BE2C (cell line): ENCODE measurements around the gene FAM24B.

Experiments
- DNase-seq: peaks from one replicate; pipeline ENCODE4 v3.0.0-alpha.2; 2020
- H3K27me3 ChIP-seq: fragments of 250-450 bp; sonication (Bioruptor Pico); 2 replicates; pipeline ENCODE4 v1.5.1; 2020; ENCODE audit warnings: mild to moderate bottlenecking
- H3K36me3 ChIP-seq: fragments of 250-450 bp; sonication (Bioruptor Pico); 2 replicates; pipeline ENCODE4 v1.5.1; 2020; ENCODE audit warnings: mild to moderate bottlenecking
- H3K4me1 ChIP-seq: fragments of 250-450 bp; sonication (Bioruptor Pico); 2 replicates; pipeline ENCODE4 v1.5.1; 2020
- H3K4me3 ChIP-seq: 2 replicates; pipeline ENCODE4 v1.5.1; 2011; ENCODE audit warnings: low read depth, low read length
- H3K9me3 ChIP-seq: fragments of 250-450 bp; sonication (Bioruptor Pico); 2 replicates; pipeline ENCODE4 v1.5.1; 2020
- TF ChIP-seq, protein P1 (sequence below): IDR thresholded peaks from 2 replicates; pipeline ENCODE4 v1.5.1; 2012; ENCODE audit warnings: mild to moderate bottlenecking, low read depth, low read length

The FAM24B gene

GRCh38 chr10:122815458-122815857 lies 63.9 kb downstream of the FAM24B start:
- Histone ChIP-seq H3K27me3 (no peaks in the 10 kb centered on the region), H3K4me1 (no peaks in the 10 kb centered on the region), H3K4me3 (no peak overlapping the region), H3K9me3 (no peaks in the 10 kb centered on the region), H3K36me3 (no peaks in the 10 kb centered on the region)
- TF ChIP-seq, protein P1, sequence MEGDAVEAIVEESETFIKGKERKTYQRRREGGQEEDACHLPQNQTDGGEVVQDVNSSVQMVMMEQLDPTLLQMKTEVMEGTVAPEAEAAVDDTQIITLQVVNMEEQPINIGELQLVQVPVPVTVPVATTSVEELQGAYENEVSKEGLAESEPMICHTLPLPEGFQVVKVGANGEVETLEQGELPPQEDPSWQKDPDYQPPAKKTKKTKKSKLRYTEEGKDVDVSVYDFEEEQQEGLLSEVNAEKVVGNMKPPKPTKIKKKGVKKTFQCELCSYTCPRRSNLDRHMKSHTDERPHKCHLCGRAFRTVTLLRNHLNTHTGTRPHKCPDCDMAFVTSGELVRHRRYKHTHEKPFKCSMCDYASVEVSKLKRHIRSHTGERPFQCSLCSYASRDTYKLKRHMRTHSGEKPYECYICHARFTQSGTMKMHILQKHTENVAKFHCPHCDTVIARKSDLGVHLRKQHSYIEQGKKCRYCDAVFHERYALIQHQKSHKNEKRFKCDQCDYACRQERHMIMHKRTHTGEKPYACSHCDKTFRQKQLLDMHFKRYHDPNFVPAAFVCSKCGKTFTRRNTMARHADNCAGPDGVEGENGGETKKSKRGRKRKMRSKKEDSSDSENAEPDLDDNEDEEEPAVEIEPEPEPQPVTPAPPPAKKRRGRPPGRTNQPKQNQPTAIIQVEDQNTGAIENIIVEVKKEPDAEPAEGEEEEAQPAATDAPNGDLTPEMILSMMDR, result no peak
- no peak for DNase-seq

DNA sequence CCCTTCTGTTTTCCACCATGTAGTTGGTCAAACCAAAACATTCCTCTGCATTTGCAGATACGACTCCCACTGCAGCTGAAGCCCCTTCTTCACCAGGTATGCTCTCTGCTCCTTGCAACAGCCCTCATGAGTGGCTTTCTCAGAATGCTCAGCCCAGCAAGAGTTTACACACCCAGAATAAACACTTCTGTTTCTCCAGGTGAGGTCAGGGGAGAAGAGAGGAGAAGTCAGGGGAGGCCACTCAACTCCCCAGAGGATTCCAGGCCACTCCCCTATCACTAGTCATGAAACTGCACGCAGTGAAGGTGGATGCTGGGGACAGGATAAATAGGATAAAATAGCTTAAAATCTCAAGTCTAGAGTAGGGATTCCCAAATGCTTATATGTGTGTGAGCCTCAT lies 64.9 kb downstream of the FAM24B start:
- Histone ChIP-seq H3K9me3 (no peaks in the 10 kb centered on the region), H3K36me3 (no peaks in the 10 kb centered on the region), H3K4me1 (no peaks in the 10 kb centered on the region), H3K4me3 (no peak overlapping the region), H3K27me3 (no peaks in the 10 kb centered on the region)
- no peak for DNase-seq
- TF ChIP-seq, protein P1, result no peak

- H3K36me3 ChIP-seq, result no peaks in the 10 kb centered on the region
- no peak overlapping the region for H3K4me3 ChIP-seq
- DNase-seq, result no peak
- H3K4me1 ChIP-seq, result no peaks in the 10 kb centered on the region
- H3K9me3 ChIP-seq, result no peaks in the 10 kb centered on the region
- H3K27me3 ChIP-seq, result no peaks in the 10 kb centered on the region
- TF ChIP-seq, protein P1, result no peak
These were observed 66.6 kb downstream of the FAM24B start for GRCh38 chr10:122812751-122813150.

DNA sequence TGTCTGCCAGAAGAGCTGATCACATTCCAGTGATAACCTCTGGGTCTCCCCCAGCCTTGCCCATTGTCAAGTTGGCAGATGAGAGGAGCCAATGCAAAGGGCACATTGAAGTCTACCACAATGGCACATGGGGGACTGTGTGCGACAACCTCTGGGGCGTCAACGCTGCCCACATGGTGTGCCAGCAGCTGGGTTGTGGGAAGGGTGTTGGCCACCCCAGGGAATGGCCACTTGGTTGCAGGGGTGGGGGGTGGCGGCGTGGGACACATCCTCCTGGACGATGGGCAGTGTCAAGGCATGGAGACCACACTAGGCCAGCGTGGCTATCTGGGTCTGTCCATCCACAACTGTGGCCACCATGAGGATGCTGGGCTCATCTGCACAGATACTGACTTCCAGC lies 77.1 kb downstream of the FAM24B start:
- Histone ChIP-seq H3K4me3 (no peak overlapping the region), H3K36me3 (no peaks in the 10 kb centered on the region), H3K27me3 (no peaks in the 10 kb centered on the region; the same call in 1 of the 2 replicates), H3K9me3 (no peaks in the 10 kb centered on the region), H3K4me1 (no peaks in the 10 kb centered on the region)
- no peak for DNase-seq
- TF ChIP-seq, protein P1, result no peak
